HL-60 (cell line): ENCODE results near the gene SDCCAG8.

Source experiments
- DNase-seq, 2 experiments: peaks; one replicate each; pipeline ENCODE4 v3.0.0-alpha.2; 2010 to 2020; ENCODE audit warnings: low read depth in 1 of 2, low spot score in 1 of 2
- H3K27ac ChIP-seq: fragments of 250-450 bp; sonication (Bioruptor Pico); replicated peaks from 2 replicates; pipeline ENCODE4 v1.5.1; 2020; ENCODE audit warnings: mild to moderate bottlenecking, moderate library complexity
- H3K27me3 ChIP-seq: fragments of 250-450 bp; sonication (Bioruptor Pico); 2 replicates; pipeline ENCODE4 v1.5.1; 2021; ENCODE audit warnings: mild to moderate bottlenecking, moderate library complexity; ENCODE audit not compliant: insufficient read depth, poor library complexity, severe bottlenecking
- H3K4me3 ChIP-seq: replicated peaks from 2 replicates; pipeline ENCODE4 v1.5.1; 2011; ENCODE audit warnings: mild to moderate bottlenecking, control low read depth, low read length; ENCODE audit not compliant: insufficient read depth
- GABPA ChIP-seq: IDR thresholded peaks from 2 replicates; pipeline ENCODE4 v1.6.1; 2012; ENCODE audit warnings: low read depth
- POLR2AphosphoS5 ChIP-seq: IDR thresholded peaks from 2 replicates; pipeline ENCODE4 v1.6.1; 2012; ENCODE audit warnings: low read depth
- SPI1 ChIP-seq: IDR thresholded peaks from 2 replicates; pipeline ENCODE4 v1.6.1; 2012; ENCODE audit warnings: low read depth, mild to moderate bottlenecking, borderline replicate concordance
- TF ChIP-seq, protein P1 (sequence below): IDR thresholded peaks from one replicate; pipeline ENCODE4 v1.5.1; 2011; ENCODE audit warnings: low read length, control low read depth, inconsistent platforms; ENCODE audit not compliant: insufficient read depth
- TF ChIP-seq, protein P2 (sequence below): IDR thresholded peaks from 2 replicates; pipeline ENCODE4 v1.6.1; 2012; ENCODE audit warnings: low read depth; ENCODE audit not compliant: insufficient replicate concordance

SDCCAG8 gene

DNA sequence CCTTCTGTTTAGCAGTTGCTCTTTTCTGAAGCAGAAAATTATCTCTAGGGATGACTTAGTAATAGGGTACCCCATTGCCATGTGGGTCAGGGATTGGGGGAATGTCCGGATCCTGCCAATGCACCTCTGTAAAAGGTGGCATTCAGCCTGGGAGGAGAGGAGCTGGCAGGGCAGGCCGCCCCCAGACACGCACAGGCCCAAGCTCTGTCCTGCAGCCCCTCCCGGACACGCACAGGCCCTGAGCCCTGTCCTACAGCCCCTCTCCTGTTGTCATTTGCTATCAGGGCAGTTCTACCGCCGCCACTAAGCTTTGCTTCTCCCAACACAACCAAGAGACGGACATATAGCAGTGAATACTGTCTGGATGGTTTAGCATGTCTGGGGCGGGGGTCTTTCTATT, 219.1 kb downstream of the SDCCAG8 start:
- H3K27me3 ChIP-seq = no peaks in the 10 kb centered on the region
- H3K4me3 ChIP-seq = no peak overlapping the region
- TF ChIP-seq, protein P1, sequence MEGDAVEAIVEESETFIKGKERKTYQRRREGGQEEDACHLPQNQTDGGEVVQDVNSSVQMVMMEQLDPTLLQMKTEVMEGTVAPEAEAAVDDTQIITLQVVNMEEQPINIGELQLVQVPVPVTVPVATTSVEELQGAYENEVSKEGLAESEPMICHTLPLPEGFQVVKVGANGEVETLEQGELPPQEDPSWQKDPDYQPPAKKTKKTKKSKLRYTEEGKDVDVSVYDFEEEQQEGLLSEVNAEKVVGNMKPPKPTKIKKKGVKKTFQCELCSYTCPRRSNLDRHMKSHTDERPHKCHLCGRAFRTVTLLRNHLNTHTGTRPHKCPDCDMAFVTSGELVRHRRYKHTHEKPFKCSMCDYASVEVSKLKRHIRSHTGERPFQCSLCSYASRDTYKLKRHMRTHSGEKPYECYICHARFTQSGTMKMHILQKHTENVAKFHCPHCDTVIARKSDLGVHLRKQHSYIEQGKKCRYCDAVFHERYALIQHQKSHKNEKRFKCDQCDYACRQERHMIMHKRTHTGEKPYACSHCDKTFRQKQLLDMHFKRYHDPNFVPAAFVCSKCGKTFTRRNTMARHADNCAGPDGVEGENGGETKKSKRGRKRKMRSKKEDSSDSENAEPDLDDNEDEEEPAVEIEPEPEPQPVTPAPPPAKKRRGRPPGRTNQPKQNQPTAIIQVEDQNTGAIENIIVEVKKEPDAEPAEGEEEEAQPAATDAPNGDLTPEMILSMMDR = no peak
- no peak for TF ChIP-seq GABPA
- DNase-seq = no peak
- H3K27ac ChIP-seq = no peak overlapping the region

DNA sequence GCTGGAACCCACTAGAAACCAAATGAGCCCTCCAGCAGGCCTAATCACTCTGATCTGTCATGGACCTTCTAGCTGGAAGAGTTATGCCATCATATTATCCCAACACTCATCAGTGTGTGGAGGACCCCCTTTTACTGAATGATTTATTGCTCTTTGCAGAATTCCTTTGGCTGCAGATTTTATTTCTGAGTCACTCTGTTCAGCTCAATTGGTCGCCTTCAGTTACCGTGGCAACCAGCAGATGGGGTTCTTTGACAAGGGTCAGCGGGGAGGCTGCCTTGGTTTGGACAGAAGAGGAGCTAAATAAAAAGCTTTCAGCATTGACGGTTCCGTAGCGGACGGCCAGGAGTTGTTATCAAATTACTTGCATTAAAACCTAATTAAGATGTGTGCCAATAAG, 220.1 kb downstream of the SDCCAG8 start:
- no peak overlapping the region for H3K27ac ChIP-seq
- TF ChIP-seq, protein P2, sequence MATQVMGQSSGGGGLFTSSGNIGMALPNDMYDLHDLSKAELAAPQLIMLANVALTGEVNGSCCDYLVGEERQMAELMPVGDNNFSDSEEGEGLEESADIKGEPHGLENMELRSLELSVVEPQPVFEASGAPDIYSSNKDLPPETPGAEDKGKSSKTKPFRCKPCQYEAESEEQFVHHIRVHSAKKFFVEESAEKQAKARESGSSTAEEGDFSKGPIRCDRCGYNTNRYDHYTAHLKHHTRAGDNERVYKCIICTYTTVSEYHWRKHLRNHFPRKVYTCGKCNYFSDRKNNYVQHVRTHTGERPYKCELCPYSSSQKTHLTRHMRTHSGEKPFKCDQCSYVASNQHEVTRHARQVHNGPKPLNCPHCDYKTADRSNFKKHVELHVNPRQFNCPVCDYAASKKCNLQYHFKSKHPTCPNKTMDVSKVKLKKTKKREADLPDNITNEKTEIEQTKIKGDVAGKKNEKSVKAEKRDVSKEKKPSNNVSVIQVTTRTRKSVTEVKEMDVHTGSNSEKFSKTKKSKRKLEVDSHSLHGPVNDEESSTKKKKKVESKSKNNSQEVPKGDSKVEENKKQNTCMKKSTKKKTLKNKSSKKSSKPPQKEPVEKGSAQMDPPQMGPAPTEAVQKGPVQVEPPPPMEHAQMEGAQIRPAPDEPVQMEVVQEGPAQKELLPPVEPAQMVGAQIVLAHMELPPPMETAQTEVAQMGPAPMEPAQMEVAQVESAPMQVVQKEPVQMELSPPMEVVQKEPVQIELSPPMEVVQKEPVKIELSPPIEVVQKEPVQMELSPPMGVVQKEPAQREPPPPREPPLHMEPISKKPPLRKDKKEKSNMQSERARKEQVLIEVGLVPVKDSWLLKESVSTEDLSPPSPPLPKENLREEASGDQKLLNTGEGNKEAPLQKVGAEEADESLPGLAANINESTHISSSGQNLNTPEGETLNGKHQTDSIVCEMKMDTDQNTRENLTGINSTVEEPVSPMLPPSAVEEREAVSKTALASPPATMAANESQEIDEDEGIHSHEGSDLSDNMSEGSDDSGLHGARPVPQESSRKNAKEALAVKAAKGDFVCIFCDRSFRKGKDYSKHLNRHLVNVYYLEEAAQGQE = no peak
- TF ChIP-seq POLR2AphosphoS5 = no peak
- TF ChIP-seq, protein P1 = no peak
- no peak for TF ChIP-seq SPI1
- TF ChIP-seq GABPA = no peak
- no peak overlapping the region for H3K4me3 ChIP-seq
- H3K27me3 ChIP-seq = no peaks in the 10 kb centered on the region
- DNase-seq = no peak

DNA sequence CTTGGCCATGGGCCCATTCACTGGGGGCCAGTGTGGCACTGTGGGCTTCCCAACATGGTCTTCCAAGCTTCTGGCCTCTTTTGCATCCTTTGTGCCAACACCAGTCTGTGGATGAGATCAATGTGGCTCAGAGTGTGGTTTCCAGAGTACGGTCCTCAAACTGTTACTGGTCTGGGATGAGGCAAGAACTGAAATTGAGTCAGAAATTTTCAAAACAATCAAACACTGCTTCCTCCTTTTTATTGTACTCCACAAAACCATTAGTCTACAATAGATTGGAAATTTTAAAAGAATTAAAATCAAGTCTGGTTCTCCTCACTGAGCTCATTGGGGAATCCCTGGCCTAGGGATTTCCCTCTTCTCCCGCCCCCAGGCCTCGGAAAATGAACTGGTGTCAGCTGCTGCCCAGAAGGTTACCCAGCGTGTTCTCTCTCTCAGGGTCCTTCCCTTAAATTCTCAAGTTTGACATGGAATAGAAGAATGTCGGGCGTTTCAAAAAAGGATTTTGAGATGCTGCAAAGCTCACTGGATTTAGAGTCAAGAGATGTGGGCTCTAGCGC, 222.0 kb downstream of the SDCCAG8 start:
- TF ChIP-seq SPI1 (no peak), GABPA (no peak), POLR2AphosphoS5 (no peak)
- TF ChIP-seq, protein P1 = no peak
- TF ChIP-seq, protein P2 = no peak
- Histone ChIP-seq H3K27me3 (no peaks in the 10 kb centered on the region), H3K27ac (no peak overlapping the region), H3K4me3 (no peak overlapping the region)
- peak in 1 of 2 experiments; percentile 69 for DNase-seq

DNA sequence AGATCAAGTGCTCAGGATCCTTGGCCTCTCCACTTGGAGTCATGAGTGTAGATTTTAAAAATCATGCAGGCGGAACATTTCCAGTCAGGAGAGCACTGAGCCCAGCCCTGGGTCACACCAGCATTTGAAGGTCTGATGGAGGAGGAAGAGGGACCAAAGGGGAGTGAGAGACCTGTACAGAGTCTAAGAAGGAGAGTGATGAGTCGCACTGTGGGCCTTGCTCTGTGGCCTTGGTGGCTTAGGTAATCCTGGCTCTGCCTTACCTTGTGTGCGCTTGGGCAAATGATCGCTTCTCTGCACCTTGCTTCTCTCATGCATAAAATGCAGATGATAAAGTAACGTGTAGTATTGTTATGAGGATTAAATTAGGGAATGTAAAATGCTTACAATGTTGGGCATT, 225.3 kb downstream of the SDCCAG8 start:
- Histone ChIP-seq H3K27me3 (no peaks in the 10 kb centered on the region), H3K4me3 (no peak overlapping the region), H3K27ac (no peak overlapping the region)
- TF ChIP-seq, protein P2 = no peak
- no peak for TF ChIP-seq POLR2AphosphoS5
- TF ChIP-seq, protein P1 = no peak
- no peak for TF ChIP-seq SPI1
- TF ChIP-seq GABPA = no peak
- DNase-seq = no peak
